Measurements from ENCODE around the gene CDC40.

The CDC40 gene

DNA sequence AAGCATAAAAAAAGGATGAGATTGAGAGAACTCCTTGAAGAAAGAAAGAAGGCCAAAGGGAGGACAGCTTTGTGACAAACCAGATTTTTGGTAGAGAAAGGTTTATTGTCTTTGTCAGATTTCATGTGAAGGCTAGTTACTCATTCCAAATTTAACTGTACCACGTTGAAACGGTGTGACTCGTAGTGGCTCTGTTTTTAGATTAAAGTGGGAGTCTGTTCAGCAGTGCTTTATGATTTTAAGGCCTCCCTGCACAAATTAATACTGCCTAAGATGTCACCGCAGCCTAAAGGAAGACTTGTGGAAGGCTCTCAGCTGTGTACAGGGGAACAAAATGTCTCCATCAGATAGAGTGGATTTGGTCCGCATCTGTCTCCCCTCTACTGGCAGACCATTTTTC is 35.9 kb downstream of the CDC40 start:
- Histone ChIP-seq H3K27ac (no peak overlapping the region), H3K27me3 (ENCODE audit: insufficient read depth, low read depth) (no peaks in the 10 kb centered on the region), H2AFZ (ENCODE audit: low read depth) (no peak overlapping the region), H3K9ac (no peak overlapping the region), H4K20me1 (ENCODE audit: insufficient read depth) (no peaks in the 10 kb centered on the region), H3K4me1 (ENCODE audit: low read depth, poor library complexity, severe bottlenecking) (no peaks in the 10 kb centered on the region), H3K4me3 (IDR thresholded peaks at IDR 0.05; ENCODE audit: insufficient read depth, low read depth, low read length) (no peak overlapping the region), H3K4me2 (no peak overlapping the region), H3K79me2 (ENCODE audit: insufficient read depth, low read depth) (no peaks in the 10 kb centered on the region), H3K36me3 (ENCODE audit: insufficient read depth) (no peaks in the 10 kb centered on the region)
- no peak for TF ChIP-seq CTCF (conservative IDR thresholded peaks at IDR 0.05; ENCODE audit: low read depth, low read length)

GRCh38 chr6:110217266-110217665 is 37.0 kb downstream of the CDC40 start:
- Histone ChIP-seq H3K27ac (no peak overlapping the region), H3K4me2 (no peak overlapping the region), H3K4me1 (ENCODE audit: low read depth, poor library complexity, severe bottlenecking) (no peaks in the 10 kb centered on the region), H2AFZ (ENCODE audit: low read depth) (no peak overlapping the region), H4K20me1 (ENCODE audit: insufficient read depth) (no peaks in the 10 kb centered on the region), H3K36me3 (ENCODE audit: insufficient read depth) (no peaks in the 10 kb centered on the region), H3K9ac (no peak overlapping the region), H3K79me2 (ENCODE audit: insufficient read depth, low read depth) (no peaks in the 10 kb centered on the region), H3K4me3 (IDR thresholded peaks at IDR 0.05; ENCODE audit: insufficient read depth, low read depth, low read length) (no peak overlapping the region), H3K27me3 (ENCODE audit: insufficient read depth, low read depth) (no peaks in the 10 kb centered on the region)
- no peak for TF ChIP-seq CTCF (conservative IDR thresholded peaks at IDR 0.05; ENCODE audit: low read depth, low read length)

- H3K79me2 ChIP-seq (ENCODE audit: insufficient read depth, low read depth) = no peaks in the 10 kb centered on the region
- H2AFZ ChIP-seq (ENCODE audit: low read depth) = no peak overlapping the region
- no peaks in the 10 kb centered on the region for H3K36me3 ChIP-seq (ENCODE audit: insufficient read depth)
- H3K4me1 ChIP-seq (ENCODE audit: low read depth, poor library complexity, severe bottlenecking) = no peaks in the 10 kb centered on the region
- H3K4me2 ChIP-seq = no peak overlapping the region
- H3K27me3 ChIP-seq (ENCODE audit: insufficient read depth, low read depth) = no peaks in the 10 kb centered on the region
- H3K27ac ChIP-seq = no peak overlapping the region
- no peak for TF ChIP-seq CTCF (conservative IDR thresholded peaks at IDR 0.05; ENCODE audit: low read depth, low read length)
- H4K20me1 ChIP-seq (ENCODE audit: insufficient read depth) = no peaks in the 10 kb centered on the region
- H3K4me3 ChIP-seq (IDR thresholded peaks at IDR 0.05; ENCODE audit: insufficient read depth, low read depth, low read length) = no peak overlapping the region
- no peak overlapping the region for H3K9ac ChIP-seq
Measured at GRCh38 chr6:110221738-110222137, 41.5 kb downstream of the CDC40 start.

- TF ChIP-seq CTCF (conservative IDR thresholded peaks at IDR 0.05; ENCODE audit: low read depth, low read length) = no peak
Measured at GRCh38 chr6:110226261-110226660, 46.0 kb downstream of the CDC40 start.

More at GRCh38 chr6:110226261-110226660, 46.0 kb downstream of the CDC40 start:
- H3K4me1 ChIP-seq (ENCODE audit: low read depth, poor library complexity, severe bottlenecking) = no peaks in the 10 kb centered on the region
- H4K20me1 ChIP-seq (ENCODE audit: insufficient read depth) = no peaks in the 10 kb centered on the region
- H3K79me2 ChIP-seq (ENCODE audit: insufficient read depth, low read depth) = no peaks in the 10 kb centered on the region
- H3K27ac ChIP-seq = no peak overlapping the region
- H3K4me2 ChIP-seq = no peak overlapping the region
- no peaks in the 10 kb centered on the region for H3K36me3 ChIP-seq (ENCODE audit: insufficient read depth)
- no peaks in the 10 kb centered on the region for H3K27me3 ChIP-seq (ENCODE audit: insufficient read depth, low read depth)
- H2AFZ ChIP-seq (ENCODE audit: low read depth) = no peak overlapping the region
- no peak overlapping the region for H3K4me3 ChIP-seq (IDR thresholded peaks at IDR 0.05; ENCODE audit: insufficient read depth, low read depth, low read length)
- H3K9ac ChIP-seq = no peak overlapping the region

Measured in KMS-11 (cell line).